Endothelial cell of hepatic sinusoid (primary cell): ENCODE data around the gene TSEN15.
"Not testable (repeated sequence)": the region's sequence is repeated elsewhere in the genome, so short reads cannot be mapped to it uniquely, and the experiment has no call there.

Experiments
- in situ Hi-C: cut with HindIII; loops from 2 replicates; pipeline ENCODE4 v1.10.0; 2017; ENCODE audit warnings: low sequenced_read_pairs

The TSEN15 gene

DNA sequence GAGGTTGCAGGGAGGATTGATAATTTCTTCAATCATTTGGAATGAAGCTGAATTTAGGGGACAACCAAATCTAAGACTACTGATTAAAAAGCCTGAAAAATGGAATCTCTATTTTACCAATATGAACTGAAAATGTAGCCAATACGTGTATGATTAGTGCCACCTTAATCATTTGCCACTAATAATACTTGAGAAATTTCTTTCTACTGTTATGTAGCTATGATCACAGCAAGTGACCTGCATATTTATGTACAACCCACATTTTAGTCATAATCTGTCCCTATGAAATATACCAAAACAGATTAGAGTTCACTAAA is 20.5 kb upstream of the TSEN15 start:
- in situ Hi-C loops = loop anchor here (10.0 kb wide), 1 partner anchor 114 kb away; no protein-coding TSS in a partner anchor

DNA sequence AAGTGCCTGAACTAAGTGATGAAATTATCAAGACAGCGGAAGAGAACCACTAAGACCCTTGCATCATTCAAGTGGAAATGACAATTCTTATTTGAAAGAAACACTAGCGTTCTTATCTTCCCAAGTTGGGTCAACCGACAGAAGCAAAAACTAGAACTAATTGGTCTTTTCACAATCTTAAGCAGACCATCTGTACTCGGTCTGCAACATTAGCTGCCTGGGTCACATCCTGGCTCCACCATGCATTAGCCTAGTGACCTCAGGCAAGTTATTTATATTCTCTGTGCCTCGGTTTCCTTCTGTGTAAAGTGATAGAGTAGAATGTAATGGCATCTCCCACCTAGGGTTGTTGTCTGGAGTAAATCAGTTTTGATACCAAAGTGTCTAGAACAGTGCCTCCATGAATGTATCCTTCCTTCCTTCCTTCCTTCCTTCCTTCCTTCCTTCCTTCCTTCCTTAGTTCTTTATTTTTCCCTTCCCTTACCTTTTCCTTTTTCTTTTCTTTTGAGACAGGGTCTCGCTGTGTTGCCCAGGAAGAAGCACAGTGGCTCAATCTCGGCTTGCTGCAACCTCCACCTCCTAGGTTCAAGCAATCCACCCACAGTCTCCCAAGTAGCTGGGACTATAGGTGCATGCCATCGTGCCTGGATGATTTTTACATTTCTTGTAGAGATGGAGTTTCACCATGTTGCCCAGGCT is 20.0 kb upstream of the TSEN15 start:
- in situ Hi-C loops = loop anchor here (10.0 kb wide), 1 partner anchor 113 kb away; no protein-coding TSS in a partner anchor

- in situ Hi-C loops = loop anchor here (10.0 kb wide), 1 partner anchor 112 kb away; no protein-coding TSS in a partner anchor
Observed at GRCh38 chr1:184032306-184032929, 19.1 kb upstream of the TSEN15 start.

GRCh38 chr1:184032930-184033418 is 18.6 kb upstream of the TSEN15 start:
- in situ Hi-C loops = loop anchor here (10.0 kb wide), 1 partner anchor 112 kb away; no protein-coding TSS in a partner anchor

DNA sequence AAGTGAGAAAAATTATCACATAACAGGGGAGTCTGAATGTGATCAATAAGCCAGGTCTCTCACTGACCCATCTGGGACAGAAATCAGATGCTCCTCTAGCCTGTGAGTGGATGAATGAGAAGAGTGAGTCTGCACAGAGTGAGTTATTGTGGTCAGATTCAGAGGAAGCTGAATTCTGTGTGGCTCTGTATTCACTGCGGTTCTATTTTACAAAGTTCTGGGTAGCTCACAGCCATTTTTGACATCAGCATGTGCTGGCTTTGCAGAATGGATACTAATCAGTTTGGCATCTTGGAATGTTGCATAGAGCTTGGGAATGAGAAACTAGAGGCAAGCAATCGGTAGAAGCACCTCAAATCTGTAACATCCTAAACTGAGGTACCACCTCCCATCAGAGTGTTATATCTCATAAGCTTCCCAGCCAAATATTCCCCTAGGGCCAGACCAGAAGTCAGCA is 17.8 kb upstream of the TSEN15 start:
- in situ Hi-C loops = loop anchor here (10.0 kb wide), 1 partner anchor 111 kb away; no protein-coding TSS in a partner anchor

DNA sequence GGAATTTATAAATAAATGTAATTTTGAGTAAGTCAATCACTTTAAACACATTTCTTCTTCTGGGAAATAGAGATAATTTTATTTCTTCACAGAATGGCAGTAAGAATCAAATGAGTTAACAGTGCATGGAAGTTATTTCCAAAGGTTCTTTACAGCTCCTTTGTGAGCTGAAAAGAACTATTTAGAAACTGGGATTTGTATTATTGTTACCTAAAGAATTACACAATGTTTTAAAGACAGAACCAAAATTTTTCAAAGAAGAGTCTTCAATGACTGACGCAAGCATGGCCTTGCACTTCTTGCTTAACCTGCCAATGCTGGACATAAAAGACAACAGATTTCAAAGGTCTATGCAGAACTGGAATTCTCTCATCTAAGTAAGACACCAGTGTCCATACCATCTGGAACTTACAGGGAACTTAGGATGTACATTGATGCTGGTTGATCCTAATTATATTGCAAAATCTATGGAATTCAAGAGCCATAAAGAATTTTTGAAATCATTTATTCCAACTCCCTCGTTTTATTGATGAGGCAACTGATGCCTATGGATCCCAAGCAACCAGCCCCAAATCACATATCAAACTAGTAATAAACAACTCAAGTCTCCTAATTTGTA is 16.7 kb upstream of the TSEN15 start:
- in situ Hi-C loops = loop anchor here (10.0 kb wide), 1 partner anchor 110 kb away; no protein-coding TSS in a partner anchor

DNA sequence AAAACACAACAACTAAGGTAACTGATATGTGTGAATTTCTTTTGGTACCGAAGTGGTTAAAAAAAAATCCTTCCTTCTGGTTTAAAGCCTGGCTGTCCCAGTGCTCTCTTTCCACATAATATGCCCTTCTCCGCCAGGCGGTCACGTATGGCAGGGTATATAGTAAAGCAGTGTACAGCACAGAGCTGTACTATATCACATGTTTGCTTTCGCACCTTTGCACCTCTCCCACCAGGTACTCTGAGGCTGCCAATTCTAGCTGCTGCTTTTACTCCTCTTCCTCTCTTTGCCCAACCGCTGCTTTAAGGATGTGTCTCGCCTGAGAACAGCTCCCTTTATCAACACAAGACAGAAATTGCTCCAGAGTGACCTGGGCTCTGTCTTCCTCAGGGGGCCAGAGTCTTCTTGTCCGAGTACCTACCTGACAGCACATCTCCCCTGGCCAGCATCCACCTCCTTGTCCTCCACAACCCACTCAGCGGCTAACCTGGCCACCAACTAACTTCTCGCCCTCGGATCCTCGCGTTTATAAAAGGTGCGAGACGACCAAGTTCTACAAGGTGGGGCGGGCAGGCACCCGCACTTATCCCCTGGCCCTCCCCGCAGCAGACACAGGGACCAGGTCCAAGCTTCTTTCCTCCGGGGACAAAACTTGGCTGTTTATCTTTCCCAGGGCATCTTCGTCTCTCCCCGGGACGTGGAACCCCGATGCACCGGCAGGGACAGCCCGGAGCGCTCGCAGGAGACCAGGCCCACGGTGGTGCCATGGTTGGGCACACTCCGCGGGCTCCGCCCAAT is 15.6 kb upstream of the TSEN15 start:
- in situ Hi-C loops = loop anchor here (10.0 kb wide), 1 partner anchor 109 kb away; no protein-coding TSS in a partner anchor

DNA sequence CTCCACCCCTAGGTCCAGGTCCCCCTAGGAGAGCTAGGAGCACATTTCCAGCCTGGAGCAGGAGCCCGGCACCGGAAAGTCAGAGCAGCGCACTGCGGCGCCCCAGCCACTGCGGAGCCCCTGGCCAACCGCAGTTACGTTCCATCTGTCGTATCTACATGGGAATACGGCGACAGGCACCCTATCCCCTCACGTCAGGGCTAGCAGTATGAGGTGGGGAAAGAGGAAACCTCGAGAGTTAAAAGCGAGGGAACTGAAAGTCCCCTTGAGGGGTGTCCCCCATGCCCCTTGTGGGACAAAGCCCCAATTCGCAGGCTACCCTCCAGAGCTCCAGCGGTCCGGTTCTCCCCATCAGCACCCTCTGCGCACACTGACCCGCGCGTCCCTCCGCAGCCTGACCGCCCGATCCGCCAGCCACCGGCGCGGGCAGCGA is 15.0 kb upstream of the TSEN15 start:
- in situ Hi-C loops = loop anchor here (10.0 kb wide), 1 partner anchor 108 kb away; no protein-coding TSS in a partner anchor

DNA sequence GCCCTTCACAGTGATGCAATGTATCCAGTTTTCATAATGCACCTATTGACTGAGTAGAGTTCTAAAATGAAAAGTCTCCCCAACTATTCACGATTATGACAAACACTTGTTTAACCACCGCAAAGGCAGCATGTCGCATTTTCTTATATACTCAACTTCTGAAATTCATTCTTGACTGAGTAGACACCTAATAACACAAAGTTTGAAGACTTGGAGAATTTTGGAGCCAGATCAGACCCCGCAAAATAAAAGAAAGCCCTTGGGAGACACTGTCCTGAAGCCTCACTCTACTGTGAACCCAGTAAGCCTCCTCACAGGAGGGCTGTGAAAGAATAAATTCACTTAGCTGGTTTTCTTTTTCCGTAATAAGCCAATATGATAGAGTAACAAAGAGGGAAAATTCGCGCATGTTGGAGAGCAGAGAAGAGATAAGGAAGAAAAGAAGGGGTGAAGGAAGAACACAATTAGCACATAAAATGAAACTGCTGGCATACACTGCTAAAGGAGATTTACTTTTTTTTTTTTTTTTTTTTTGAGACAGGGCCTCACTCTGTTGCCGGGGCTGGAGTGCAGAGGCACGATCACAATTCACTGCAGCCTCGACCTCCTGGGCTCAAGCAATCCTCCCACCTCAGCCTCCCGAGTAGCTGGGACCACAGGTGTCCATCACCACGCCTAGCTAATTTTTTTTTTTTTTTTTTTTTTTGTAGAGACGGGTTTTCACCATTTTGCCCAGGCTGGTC is 13.5 kb upstream of the TSEN15 start:
- in situ Hi-C loops = loop anchor here (10.0 kb wide), 1 partner anchor 107 kb away; no protein-coding TSS in a partner anchor

- in situ Hi-C loops = loop anchor here (10.0 kb wide), 1 partner anchor 106 kb away; no protein-coding TSS in a partner anchor
Observed at GRCh38 chr1:184039126-184039525, 12.4 kb upstream of the TSEN15 start.

DNA sequence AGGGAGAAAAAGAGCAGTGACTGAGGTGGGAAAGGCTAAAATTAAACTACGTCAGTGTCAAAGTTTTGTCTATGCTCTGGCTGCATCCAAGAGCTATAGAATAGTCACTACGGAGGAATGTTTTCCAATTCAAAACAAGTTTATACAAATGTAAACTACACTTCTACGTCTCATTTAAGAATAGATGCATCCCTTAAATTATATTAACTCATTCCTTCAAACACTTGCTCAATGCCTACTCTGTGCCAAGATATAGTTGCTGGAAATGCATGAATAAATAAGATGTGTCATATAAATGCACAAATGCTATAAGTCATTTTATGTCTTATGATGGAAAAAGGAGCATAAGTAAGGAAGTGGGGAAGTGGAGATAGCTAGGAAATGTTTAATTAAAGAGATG is 9.8 kb upstream of the TSEN15 start:
- in situ Hi-C loops = no loop called here

DNA sequence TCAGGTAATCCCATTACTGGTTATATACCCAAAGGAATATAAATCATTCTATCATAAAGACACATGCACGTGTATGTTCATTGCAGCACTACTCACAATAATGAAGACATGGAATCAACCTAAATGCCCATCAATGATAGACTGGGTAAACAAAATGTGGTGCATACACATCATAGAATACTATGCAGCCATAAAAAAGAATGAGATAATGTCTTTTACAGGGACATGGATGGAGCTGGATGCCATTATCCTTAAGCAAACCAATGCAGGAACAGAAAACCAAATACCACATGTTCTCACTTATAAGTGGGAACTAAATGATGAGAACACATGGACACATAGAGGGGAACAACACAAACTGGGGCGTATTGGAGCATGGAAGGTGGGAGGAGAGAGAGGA is 8.2 kb upstream of the TSEN15 start:
- in situ Hi-C loops = not testable (repeated sequence)

DNA sequence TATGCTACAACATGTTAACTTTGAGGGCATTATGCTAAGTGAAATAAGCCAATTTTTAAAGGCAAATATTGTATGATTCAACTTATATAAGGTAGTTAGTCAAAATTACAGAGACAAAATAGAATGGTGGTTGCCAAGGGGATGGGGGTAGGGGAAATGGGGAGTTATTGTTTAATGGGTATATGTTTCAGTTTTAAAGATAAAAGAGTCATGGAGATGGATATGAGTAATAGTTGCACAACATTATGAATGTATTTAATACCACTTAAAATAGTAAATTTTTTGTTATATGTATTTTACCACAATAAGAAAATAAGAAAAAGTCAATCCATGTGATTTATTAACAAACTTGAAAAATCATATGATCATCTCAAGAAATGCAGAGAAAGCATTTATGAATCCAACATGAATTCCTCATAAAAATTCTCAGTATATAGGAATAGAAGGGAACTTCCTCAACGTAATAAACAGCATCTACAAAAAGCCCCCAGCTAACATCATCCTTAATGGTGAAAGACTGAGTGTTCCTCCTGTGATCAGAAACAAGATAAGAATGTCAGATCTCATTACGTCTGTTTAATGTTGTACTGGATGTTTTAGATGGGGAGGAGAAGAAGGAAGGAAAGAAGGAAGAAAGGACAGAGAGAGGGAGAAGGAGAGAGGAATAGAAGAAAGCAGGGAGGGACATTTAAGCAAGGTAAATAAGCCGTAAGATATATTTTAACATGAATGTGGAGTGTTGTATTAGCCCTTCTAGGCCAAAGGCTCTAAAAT is 6.7 kb upstream of the TSEN15 start:
- in situ Hi-C loops = no loop called here

DNA sequence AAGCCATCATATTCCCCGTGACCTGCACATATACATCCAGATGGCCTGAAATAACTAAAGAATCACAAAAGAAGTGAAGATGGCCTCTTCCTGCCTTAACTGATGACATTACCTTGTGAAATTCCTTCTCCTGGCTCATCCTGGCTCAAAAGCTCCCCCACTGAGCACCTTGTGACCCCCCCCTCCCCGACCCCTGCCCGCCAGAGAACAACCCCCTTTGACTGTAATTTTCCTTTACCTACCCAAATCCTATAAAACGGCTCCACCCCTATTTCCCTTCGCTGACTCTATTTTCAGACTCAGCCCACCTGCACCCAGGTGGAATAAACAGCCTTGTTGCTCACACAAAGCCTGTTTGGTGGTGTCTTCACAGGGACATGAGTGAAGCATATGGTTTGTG is 4.0 kb upstream of the TSEN15 start:
- in situ Hi-C loops = not testable (repeated sequence)

DNA sequence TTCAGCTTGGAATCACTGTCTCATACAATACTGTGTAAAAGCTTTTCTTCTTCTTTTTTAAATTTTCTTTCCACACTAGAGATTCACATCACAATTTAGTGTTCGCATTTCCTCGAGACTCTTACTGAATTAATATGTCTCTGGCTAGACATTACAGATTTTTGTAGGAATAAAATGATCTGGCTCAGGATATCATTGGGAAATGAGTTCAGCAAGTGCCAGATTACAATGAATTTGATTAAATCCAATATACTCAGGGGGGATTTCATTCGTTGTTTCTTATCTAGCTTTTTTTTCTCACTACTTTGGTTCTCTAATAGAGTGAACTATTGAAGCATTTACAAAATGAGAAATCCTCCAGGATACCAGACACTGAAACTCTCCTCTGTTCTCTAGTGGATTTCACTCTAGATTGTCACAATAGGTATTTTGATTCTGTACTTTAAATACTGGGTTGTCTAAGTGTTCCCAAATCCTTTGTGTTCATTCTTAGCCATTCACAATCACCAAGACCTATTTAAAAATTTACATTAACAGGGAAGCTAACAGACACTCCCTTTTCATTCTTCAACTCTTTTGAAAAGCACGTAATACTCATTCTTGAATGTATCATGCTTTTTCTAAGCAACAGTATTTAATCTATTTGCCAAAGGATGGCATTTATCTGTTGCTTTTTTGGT is 2.8 kb upstream of the TSEN15 start:
- in situ Hi-C loops = no loop called here

DNA sequence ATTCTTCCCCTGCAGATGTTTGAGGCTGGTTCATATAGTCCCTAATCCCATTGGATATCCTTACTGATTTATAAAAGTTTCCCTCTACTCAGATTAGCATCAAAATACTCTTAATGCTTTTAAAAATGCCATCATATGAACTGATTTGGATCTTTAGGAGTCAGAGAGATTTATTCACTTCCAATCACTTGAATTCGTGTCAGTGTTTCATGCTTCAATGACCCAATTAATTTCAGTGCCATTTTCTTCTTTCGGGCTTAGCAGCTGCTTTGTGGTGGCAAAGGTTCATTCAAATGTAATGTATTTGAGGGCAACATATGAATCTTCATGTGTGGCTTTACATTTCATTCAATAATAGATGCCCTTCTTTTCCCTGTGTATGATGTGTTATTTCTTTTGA is 2.2 kb upstream of the TSEN15 start:
- in situ Hi-C loops = no loop called here

DNA sequence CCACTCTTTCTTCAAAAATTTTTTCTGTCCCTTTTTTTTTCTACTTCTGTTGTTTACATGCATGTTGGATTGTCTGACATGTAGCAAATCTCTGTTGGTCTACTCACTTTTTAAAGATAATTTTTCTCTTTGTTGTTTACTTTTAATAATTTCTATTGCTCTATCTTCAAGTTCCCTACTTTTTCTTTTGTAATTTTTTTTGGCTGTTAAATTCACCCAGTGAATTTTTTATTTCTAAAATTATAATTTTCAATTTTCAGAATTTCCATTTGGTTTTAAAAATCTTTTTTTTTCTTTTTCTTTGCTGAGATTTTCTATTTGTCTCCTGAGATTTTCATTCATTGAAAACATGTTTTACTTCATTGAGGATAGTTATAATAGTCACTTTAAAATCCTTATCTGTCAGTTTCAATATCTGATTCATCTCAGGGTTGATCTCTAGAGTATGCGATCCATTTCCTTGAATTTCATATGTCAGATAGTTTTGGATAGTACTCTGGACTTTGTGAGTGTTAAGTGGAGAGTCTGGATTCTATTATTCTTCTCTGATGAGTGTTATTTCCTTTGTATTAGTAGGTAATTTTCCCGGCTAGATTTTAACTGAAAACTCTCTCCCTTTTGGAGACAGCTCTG is 1.6 kb upstream of the TSEN15 start:
- in situ Hi-C loops = no loop called here

GRCh38 chr1:184050636-184051035 is 894 bp upstream of the TSEN15 start:
- in situ Hi-C loops = no loop called here
